ENCODE measurements around the gene DNPH1.

The DNPH1 gene, protein sequence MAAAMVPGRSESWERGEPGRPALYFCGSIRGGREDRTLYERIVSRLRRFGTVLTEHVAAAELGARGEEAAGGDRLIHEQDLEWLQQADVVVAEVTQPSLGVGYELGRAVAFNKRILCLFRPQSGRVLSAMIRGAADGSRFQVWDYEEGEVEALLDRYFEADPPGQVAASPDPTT

DNA sequence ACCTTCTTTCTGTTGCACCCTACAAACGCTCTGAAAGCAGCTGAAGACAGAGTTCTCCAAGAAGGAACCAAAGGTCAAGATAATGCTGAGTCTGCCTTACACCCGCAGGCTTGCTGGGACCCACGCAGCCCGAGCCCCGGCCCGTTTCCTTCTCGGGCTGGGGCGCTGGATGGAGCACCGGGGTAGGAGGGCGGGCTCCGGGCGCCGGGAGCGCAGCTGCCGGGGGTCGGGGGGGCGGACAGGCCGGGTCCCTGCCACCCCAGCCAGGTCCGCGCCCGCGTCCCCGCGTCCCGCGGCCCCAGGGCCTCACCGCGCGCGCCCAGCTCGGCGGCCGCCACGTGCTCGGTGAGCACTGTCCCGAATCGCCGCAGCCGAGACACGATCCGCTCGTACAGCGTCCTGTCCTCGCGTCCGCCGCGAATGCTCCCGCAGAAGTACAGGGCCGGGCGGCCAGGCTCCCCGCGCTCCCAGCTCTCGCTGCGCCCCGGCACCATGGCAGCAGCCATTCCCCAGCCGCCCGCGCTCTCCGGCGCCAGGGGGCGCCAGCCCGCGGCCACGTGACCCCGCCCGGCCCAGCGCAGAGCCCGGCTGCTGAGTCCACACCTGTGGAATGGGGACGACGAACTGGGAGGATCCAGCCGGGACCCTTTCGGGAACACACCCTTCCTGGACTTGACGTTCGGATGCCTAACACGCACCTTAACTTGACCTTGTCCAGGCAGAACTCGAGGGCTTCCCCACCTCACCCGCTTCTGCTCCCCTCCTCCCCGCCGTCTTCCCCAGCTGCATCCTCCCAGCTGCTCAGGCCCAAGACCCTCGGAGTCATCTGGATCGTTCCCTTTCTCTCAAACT, at the start of gene DNPH1:
Gene DNPH1 (minus strand): TSS at position 531 of the 852 bp plus-strand sequence. CDS start 25 bp downstream, at position 506.
- Histone ChIP-seq H3K27ac (ENCODE audit: low read length) (no peak within 1 kb of the TSS), H3K27me3 (ENCODE audit: control insufficient read depth, insufficient read depth, low read length) (peaks cover 6% of the 10 kb centered on the region; the same call in 1 of the 2 replicates), H3K36me3 (ENCODE audit: control insufficient read depth, insufficient read depth, low read length) (no peaks in the 10 kb centered on the region), H3K4me1 (ENCODE audit: control insufficient read depth, insufficient read depth, low read length) (peaks cover 2% of the 10 kb centered on the region; the same call in 1 of the 2 replicates), H3K9me3 (ENCODE audit: control insufficient read depth, insufficient read depth, low read length) (no peaks in the 10 kb centered on the region), H3K4me3 (ENCODE audit: low read length) (peak within 1 kb of the TSS; percentile 74)
- no CpG with 5 or more reads among the region's 82 CpGs for WGBS (ENCODE audit: insufficient coverage, insufficient read length)
- peak; percentile 58 for DNase-seq (ENCODE audit: low read depth, low spot score)

DNA sequence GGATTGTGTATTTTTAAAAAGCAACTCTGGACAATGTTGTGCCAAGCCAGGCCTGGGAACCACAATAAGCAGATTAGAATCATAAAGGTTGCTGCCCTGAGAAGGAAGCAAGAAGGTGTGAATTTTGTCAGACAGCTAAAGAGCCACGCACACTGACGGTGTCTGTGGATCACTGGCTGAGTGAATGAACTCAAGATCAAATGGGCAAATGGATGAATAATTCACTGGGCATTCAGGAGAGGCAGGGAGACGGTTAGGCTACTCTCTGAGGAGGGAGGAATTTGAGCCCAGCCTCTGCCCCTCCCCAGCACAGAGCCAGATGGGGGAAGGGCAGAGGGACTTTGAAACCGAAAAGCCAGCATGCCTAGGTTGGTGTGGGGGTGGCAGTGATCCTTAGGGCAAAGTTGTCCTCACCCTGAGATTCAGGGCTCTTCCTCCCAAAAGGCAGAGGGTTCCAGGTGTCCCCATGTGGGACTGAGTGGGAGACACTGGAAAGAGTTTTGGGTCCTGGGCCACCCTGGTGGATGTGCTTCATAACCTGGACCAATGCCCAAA, 49.3 kb upstream of the DNPH1 start:
- Histone ChIP-seq H3K36me3 (ENCODE audit: control insufficient read depth, insufficient read depth, low read length) (no peaks in the 10 kb centered on the region), H3K27me3 (ENCODE audit: control insufficient read depth, insufficient read depth, low read length) (peaks cover 9% of the 10 kb centered on the region; the same call in 1 of the 2 replicates), H3K4me1 (ENCODE audit: control insufficient read depth, insufficient read depth, low read length) (peaks cover 4% of the 10 kb centered on the region), H3K27ac (ENCODE audit: low read length) (no peak overlapping the region), H3K4me3 (ENCODE audit: low read length) (no peak overlapping the region), H3K9me3 (ENCODE audit: control insufficient read depth, insufficient read depth, low read length) (no peaks in the 10 kb centered on the region)
- no CpG with 5 or more reads among the region's 4 CpGs for WGBS (ENCODE audit: insufficient coverage, insufficient read length)
- no peak for DNase-seq (ENCODE audit: low read depth, low spot score)

DNA sequence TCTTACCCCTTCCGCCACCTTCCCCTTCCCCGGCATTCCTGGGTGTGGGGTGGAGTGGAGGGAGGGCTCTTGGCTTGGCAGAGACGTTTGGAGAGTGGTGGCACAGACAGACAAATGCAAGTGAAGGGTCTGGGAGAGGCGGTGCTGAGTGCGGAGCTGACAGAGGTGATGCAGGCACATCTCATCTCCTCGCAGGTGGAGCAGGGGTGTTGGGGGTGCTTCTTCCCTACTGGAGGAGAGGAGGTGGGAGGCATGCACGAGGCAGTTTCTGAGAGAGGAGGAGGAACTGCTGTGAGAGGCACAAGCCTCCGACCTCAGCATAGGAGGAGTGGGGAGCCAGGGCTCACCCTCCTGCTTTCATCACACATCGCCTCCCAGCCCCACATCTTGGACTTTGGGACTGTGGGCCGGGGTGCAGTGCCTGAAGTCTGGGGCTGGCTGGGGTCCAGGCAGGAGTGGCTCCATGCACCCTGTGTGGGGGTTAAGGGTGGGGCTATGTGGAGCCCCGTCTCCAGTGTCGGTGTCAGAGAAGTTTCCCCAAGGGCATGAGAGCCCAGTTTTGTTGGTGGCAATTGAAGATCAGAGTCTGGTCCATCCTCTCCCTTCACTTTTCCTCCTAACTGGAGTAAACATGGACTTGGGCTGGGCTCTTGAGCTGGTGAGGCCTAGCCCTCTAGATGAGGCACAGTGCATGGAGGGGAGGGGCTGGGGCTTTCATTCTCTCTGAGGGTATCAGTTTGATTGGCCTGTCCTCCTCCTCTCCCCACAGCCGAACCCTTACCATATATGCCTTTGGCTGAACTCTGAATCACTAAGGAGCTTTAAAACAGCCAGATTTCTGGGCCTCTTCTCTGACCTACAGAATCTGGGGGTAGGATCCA, 48.6 kb upstream of the DNPH1 start:
- WGBS (ENCODE audit: insufficient coverage, insufficient read length) = no CpG with 5 or more reads among the region's 13 CpGs
- no peak for DNase-seq (ENCODE audit: low read depth, low spot score)
- no peaks in the 10 kb centered on the region for H3K36me3 ChIP-seq (ENCODE audit: control insufficient read depth, insufficient read depth, low read length)
- H3K27me3 ChIP-seq (ENCODE audit: control insufficient read depth, insufficient read depth, low read length) = peaks cover 9% of the 10 kb centered on the region; the same call in 1 of the 2 replicates
- H3K4me1 ChIP-seq (ENCODE audit: control insufficient read depth, insufficient read depth, low read length) = peaks cover 4% of the 10 kb centered on the region
- H3K4me3 ChIP-seq (ENCODE audit: low read length) = no peak overlapping the region
- H3K9me3 ChIP-seq (ENCODE audit: control insufficient read depth, insufficient read depth, low read length) = no peaks in the 10 kb centered on the region
- H3K27ac ChIP-seq (ENCODE audit: low read length) = no peak overlapping the region

DNA sequence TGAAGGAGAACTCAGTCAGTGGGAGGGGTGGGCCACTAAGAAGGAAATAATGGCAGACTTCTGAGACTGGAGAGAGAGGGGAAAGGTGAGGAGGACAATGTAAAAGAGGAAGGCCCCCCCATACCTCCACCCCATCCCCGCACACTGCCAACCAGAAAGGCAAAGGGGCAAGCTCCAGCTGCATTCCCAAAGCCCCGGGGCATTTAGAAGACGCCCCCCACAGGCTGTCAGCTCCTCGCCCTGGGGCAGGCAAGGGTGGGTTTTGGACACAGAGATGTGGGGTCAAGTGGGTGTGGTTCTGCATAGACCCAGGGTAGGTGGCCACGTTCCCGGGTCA, 48.0 kb upstream of the DNPH1 start:
- Histone ChIP-seq H3K27me3 (ENCODE audit: control insufficient read depth, insufficient read depth, low read length) (peaks cover 9% of the 10 kb centered on the region; the same call in 1 of the 2 replicates), H3K9me3 (ENCODE audit: control insufficient read depth, insufficient read depth, low read length) (no peaks in the 10 kb centered on the region), H3K27ac (ENCODE audit: low read length) (no peak overlapping the region), H3K4me1 (ENCODE audit: control insufficient read depth, insufficient read depth, low read length) (peaks cover 4% of the 10 kb centered on the region), H3K4me3 (ENCODE audit: low read length) (no peak overlapping the region), H3K36me3 (ENCODE audit: control insufficient read depth, insufficient read depth, low read length) (no peaks in the 10 kb centered on the region)
- DNase-seq (ENCODE audit: low read depth, low spot score) = no peak
- WGBS (ENCODE audit: insufficient coverage, insufficient read length) = no CpG with 5 or more reads among the region's 6 CpGs

- no CpG with 5 or more reads among the region's 11 CpGs for WGBS (ENCODE audit: insufficient coverage, insufficient read length)
- H3K4me3 ChIP-seq (ENCODE audit: low read length) = peak overlapping the region; percentile 39; the same call in 1 of the 2 replicates
- H3K27me3 ChIP-seq (ENCODE audit: control insufficient read depth, insufficient read depth, low read length) = peaks cover 9% of the 10 kb centered on the region; the same call in 1 of the 2 replicates
These were observed 47.5 kb upstream of the DNPH1 start for GRCh38 chr6:43276577-43277305.

DNA sequence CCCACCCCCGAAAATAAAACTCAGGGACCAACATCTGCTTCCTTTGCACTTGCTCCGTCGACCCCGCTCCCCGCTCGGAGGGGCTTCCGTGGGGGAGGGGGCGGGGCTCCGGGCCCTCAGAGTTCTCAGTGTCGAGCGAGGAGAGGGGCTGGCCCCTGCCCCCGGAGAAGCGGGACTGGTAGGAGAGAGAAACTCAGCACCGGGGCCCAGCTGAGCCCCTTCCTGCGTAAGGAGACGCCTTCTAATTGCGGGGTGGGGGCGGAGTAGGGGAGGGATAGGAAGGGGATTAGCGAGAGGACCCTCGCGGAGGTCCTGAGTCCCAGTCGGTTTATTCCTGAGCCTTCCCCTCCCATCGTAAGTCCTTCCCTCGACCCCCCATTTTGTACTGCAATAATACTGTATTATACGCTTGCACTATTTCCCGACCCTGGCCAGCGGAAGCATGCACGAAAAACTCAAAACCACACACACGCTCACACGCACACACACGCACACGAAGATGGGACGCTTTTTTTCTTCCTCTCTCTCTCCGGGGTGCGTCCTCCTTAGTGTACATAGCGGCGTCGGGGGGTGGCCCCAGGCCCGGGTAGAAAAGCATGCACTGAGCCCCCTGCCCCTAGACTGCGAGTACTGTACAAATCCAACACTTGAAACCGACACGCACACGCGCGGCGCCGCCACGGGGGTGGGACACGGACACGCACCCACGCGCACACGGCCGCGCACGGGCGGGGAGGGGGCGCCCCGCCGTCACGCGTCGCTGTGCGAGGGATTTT, 46.7 kb upstream of the DNPH1 start:
- Histone ChIP-seq H3K27me3 (ENCODE audit: control insufficient read depth, insufficient read depth, low read length) (peaks cover 9% of the 10 kb centered on the region; the same call in 1 of the 2 replicates), H3K36me3 (ENCODE audit: control insufficient read depth, insufficient read depth, low read length) (no peaks in the 10 kb centered on the region), H3K27ac (ENCODE audit: low read length) (no peak overlapping the region), H3K9me3 (ENCODE audit: control insufficient read depth, insufficient read depth, low read length) (no peaks in the 10 kb centered on the region), H3K4me1 (ENCODE audit: control insufficient read depth, insufficient read depth, low read length) (peaks cover 4% of the 10 kb centered on the region), H3K4me3 (ENCODE audit: low read length) (peak overlapping the region; percentile 39; the same call in 1 of the 2 replicates)
- WGBS (ENCODE audit: insufficient coverage, insufficient read length) = no CpG with 5 or more reads among the region's 64 CpGs
- DNase-seq (ENCODE audit: low read depth, low spot score) = no peak

More at GRCh38 chr6:43276577-43277305, 47.5 kb upstream of the DNPH1 start:
- no peak for DNase-seq (ENCODE audit: low read depth, low spot score)
- H3K36me3 ChIP-seq (ENCODE audit: control insufficient read depth, insufficient read depth, low read length) = no peaks in the 10 kb centered on the region
- H3K9me3 ChIP-seq (ENCODE audit: control insufficient read depth, insufficient read depth, low read length) = no peaks in the 10 kb centered on the region
- peaks cover 4% of the 10 kb centered on the region for H3K4me1 ChIP-seq (ENCODE audit: control insufficient read depth, insufficient read depth, low read length)
- H3K27ac ChIP-seq (ENCODE audit: low read length) = no peak overlapping the region

GRCh38 chr6:43274916-43275597, 45.8 kb upstream of the DNPH1 start:
- peak overlapping the region; percentile 39; the same call in 1 of the 2 replicates for H3K4me3 ChIP-seq (ENCODE audit: low read length)
- H3K27ac ChIP-seq (ENCODE audit: low read length) = no peak overlapping the region
- no CpG with 5 or more reads among the region's 65 CpGs for WGBS (ENCODE audit: insufficient coverage, insufficient read length)

DNA sequence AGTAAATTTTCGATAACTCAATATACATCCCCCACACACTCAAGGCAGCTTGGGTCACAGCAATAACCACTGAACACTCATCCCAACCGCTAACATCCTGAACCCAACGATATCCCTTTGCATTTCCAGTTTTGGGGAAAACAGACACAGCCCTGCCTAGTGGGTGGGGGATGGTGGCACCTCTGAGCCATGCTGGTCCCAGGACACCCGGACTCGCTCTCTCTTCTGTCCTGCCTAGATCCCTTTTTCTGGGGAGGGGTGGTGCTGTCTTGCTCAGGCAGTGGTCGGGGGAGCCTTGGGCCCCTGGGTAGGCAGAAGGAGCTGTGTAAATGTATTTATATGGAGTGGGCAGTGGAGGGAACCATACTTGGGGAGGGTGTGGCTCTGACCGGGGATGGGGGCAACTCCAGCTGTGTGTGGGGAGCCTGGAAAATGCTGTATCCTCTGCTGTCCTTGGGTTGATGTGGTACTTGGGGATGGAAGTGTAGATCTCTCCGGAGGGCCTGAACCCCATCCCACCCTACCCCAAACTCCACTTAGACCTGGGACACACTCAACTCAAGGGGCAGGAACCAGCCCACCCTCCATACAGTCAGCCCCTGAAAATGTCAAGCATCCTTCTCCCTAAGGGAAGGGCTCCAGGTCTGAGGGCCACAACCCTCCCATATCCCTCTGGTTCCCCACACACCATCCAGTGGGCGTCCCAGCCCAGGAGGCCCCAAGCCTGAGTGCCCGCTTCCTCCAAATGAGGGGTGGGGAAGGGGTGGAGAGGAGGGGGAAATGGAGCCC, 45.0 kb upstream of the DNPH1 start:
- Histone ChIP-seq H3K27ac (ENCODE audit: low read length) (no peak overlapping the region), H3K4me1 (ENCODE audit: control insufficient read depth, insufficient read depth, low read length) (peaks cover 5% of the 10 kb centered on the region), H3K36me3 (ENCODE audit: control insufficient read depth, insufficient read depth, low read length) (no peaks in the 10 kb centered on the region), H3K4me3 (ENCODE audit: low read length) (peak overlapping the region; percentile 39; the same call in 1 of the 2 replicates), H3K27me3 (ENCODE audit: control insufficient read depth, insufficient read depth, low read length) (peaks cover 9% of the 10 kb centered on the region; the same call in 1 of the 2 replicates), H3K9me3 (ENCODE audit: control insufficient read depth, insufficient read depth, low read length) (no peaks in the 10 kb centered on the region)
- no CpG with 5 or more reads among the region's 10 CpGs for WGBS (ENCODE audit: insufficient coverage, insufficient read length)
- no peak for DNase-seq (ENCODE audit: low read depth, low spot score)

More at GRCh38 chr6:43274916-43275597, 45.8 kb upstream of the DNPH1 start:
- Histone ChIP-seq H3K36me3 (ENCODE audit: control insufficient read depth, insufficient read depth, low read length) (no peaks in the 10 kb centered on the region), H3K4me1 (ENCODE audit: control insufficient read depth, insufficient read depth, low read length) (peaks cover 4% of the 10 kb centered on the region), H3K27me3 (ENCODE audit: control insufficient read depth, insufficient read depth, low read length) (peaks cover 9% of the 10 kb centered on the region; the same call in 1 of the 2 replicates), H3K9me3 (ENCODE audit: control insufficient read depth, insufficient read depth, low read length) (no peaks in the 10 kb centered on the region)
- no peak for DNase-seq (ENCODE audit: low read depth, low spot score)
